Retinal pigment epithelial cell (primary cell): Measurements from ENCODE around the gene TBC1D7.

Experiments used
- DNase-seq: peaks from one replicate; pipeline ENCODE4 v3.0.0-alpha.2; 2010; ENCODE audit warnings: low read depth
- H3K4me3 ChIP-seq: 2 replicates; pipeline ENCODE4 v1.5.1; 2011; ENCODE audit warnings: mild to moderate bottlenecking, low read length, control low read depth, moderate library complexity
- CTCF ChIP-seq: conservative IDR thresholded peaks from 2 replicates; pipeline ENCODE4 v1.5.1; 2011; ENCODE audit warnings: low read depth, low read length, control low read depth, inconsistent platforms

The TBC1D7 gene

DNA sequence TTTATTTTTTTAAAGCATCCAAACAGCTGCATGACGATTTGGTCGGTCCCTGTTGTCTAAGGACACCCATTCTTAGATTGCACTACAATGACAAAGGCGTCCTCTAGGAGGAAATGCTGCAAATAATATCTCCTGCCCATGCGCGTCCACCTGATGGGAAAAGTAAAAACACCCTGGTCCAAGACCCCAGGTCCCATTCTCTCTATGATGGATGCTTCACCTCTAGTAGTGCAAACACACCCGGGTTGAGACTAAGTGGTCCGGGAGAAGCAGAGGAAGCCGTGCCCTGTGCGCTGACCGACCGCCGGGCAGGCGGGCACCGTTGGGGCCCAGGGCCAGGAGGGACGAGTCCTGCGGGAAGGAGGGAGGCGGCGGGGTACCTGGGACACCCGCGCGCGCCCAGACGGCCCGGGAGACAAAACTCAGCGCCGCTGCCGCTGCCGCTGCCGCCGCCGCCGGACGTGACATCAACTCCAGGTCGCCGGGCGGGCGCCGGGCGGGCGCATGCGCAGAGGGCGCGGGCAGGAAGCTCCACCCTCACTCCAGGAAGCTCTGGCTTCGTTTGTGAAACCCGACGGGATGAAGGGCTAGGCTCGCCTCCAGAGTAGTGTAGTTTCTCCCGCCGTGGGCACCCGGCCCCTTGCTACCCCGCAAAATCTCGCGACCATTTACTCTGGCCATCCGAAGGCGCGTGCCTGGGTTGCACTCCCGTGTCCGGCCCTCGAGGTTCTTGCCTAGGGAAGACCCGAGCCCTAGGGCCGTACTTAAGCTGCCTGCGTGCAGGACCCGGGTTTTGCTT lies at the start of gene TBC1D7:
Gene TBC1D7 (minus strand): TSS at position 462 of the 799 bp plus-strand sequence. CDS start 1,639 bp downstream, outside the sequence.
- peak; percentile 16 for TF ChIP-seq CTCF
- peak within 1 kb of the TSS; percentile 93 for H3K4me3 ChIP-seq

GRCh38 chr6:13377054-13377758 lies 48.9 kb upstream of the TBC1D7 start:
- no peak overlapping the region for H3K4me3 ChIP-seq
- TF ChIP-seq CTCF = no peak
- no peak for DNase-seq

More for the DNA sequence above, at the start of gene TBC1D7:
- DNase-seq = peak; percentile 60

DNA sequence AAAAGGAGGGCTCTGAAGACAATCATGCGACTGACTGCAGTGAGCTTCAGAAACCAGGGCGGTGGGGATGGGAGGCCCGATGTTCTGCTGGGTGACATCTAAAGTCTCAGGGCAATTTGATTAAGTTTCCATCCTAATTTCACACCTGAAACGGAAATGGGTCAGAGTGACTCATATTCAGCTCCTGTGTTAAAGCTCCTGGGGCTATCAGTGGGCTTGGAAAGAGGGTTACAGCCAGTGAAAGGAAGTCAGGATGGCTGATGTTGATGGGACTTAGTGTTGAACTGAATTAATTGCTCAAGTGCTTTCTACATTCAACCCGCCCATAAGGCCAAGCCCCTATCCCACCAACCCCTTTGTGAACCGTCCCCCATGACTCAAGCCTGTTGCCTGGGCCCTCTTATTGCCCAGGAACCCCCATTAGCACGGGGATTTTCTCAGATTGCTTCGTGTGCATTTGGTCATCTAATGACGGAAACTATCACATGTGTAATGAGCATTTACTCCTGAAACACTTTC lies 47.1 kb upstream of the TBC1D7 start:
- no peak for TF ChIP-seq CTCF
- no peak overlapping the region for H3K4me3 ChIP-seq
- DNase-seq = no peak

DNA sequence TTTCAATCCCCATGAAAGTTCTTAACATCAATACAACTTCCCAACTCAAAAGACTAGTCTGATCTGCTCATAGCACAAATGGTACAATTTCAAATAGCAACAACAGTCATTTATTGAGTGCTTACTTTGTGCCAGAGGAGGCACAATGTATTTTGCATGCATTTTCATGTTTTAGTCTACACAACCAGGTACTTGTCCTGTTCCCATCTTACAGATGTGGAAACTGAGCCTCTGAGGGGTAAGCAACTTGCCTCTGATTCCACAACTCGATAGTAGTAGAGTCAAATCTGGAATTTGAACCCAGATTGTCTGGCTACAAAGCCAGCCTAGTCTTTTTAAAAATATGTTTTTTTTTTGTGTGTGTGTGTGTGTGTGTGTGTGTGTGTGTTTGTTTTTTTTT lies 45.6 kb upstream of the TBC1D7 start:
- no peak for DNase-seq
- TF ChIP-seq CTCF = no peak
- no peak overlapping the region for H3K4me3 ChIP-seq

DNA sequence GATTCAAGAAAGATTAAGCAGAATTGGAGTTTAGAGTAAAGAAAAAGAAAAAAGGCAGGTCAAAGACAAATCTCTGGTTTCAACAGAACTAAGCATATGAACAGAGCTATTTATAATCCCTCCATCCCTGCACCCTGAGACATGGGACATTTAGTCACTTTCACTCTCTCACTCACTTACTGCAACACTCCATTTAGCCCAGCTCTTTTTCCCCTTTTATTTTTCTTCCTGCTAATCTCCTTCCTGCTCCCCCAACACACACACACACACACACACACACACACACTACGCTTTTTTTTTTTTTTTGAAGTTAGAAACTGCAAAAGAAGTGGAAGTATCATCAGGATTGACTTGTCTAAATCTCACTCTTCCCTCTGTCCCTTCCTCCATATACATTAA lies 45.1 kb upstream of the TBC1D7 start:
- DNase-seq = peak; percentile 90
- H3K4me3 ChIP-seq = no peak overlapping the region
- no peak for TF ChIP-seq CTCF

GRCh38 chr6:13372688-13373487 lies 44.6 kb upstream of the TBC1D7 start:
- no peak for TF ChIP-seq CTCF

More at GRCh38 chr6:13372688-13373487, 44.6 kb upstream of the TBC1D7 start:
- H3K4me3 ChIP-seq = no peak overlapping the region
- no peak for DNase-seq
